Esophagus muscularis mucosa (tissue), 4 donors: ENCODE results near the gene CAMK1D. TPM values are rescaled to one million over a fixed set of nuclear protein-coding genes. Genes with fewer than 3 reads are reported as not detected.

Source experiments
- DNase-seq: peaks from one replicate; pipeline ENCODE4 v3.0.0-alpha.2; 2017; ENCODE audit errors: extremely low spot score
- H3K27ac ChIP-seq, 4 donors: fragments of 200-600 bp; sonication (generic); replicated peaks in 1 of 4; 1 replicate in 3 of 4; 2 replicates in 1 of 4; pipeline ENCODE4 v1.5.1; 2016 to 2019; ENCODE audit warnings: mild to moderate bottlenecking in 1 of 4
- H3K27me3 ChIP-seq, 4 donors: fragments of 200-600 bp; sonication (generic); one replicate each; pipeline versions ENCODE4 v1.5.1 to v1.6.0; 2016 to 2019
- H3K36me3 ChIP-seq, 4 donors: fragments of 200-600 bp; sonication (generic); one replicate each; pipeline ENCODE4 v1.5.1; 2016 to 2019
- H3K4me1 ChIP-seq, 4 donors: fragments of 200-600 bp; sonication (generic); one replicate each; pipeline ENCODE4 v1.5.1; 2016 to 2019
- H3K4me3 ChIP-seq, 4 donors: fragments of 200-600 bp; sonication (generic); 1 replicate in 2 of 4; 2 replicates in 2 of 4; pipeline ENCODE4 v1.5.1; 2016 to 2019; ENCODE audit warnings: mild to moderate bottlenecking in 4 of 4, moderate library complexity in 1 of 4
- H3K9me3 ChIP-seq, 4 donors: fragments of 200-600 bp; sonication (generic); 1 replicate in 3 of 4; 2 replicates in 1 of 4; pipeline ENCODE4 v1.5.1; 2016 to 2019
- CTCF ChIP-seq, 3 experiments: fragments of 200-600 bp in 2 of 3; fragments of 450-650 bp in 1 of 3; sonication (generic) in 2 of 3; IDR thresholded peaks; one replicate each; pipeline ENCODE4 v1.5.1; 2017 to 2019; ENCODE audit warnings: antibody characterized with exemption in 3 of 3, mild to moderate bottlenecking in 2 of 3, moderate library complexity in 1 of 3
- EP300 ChIP-seq: sonication (generic); formaldehyde crosslinking; IDR thresholded peaks from one replicate; pipeline ENCODE4 v1.6.1; 2017; ENCODE audit warnings: antibody characterized with exemption
- POLR2A ChIP-seq: fragments of 450-650 bp; IDR thresholded peaks from one replicate; pipeline ENCODE4 v1.6.1; 2017; ENCODE audit warnings: antibody characterized with exemption, moderate library complexity, mild to moderate bottlenecking, low read depth
- POLR2AphosphoS5 ChIP-seq, 2 donors: sonication (generic); formaldehyde crosslinking; IDR thresholded peaks; one replicate each; pipeline ENCODE4 v1.6.1; 2017; ENCODE audit warnings: antibody characterized with exemption in 2 of 2
- WGBS: methylation state at CpG from one replicate; pipeline ENCODE4 v1.1.5; 2018; 5-methylcytosine and 5-hydroxymethylcytosine counted together
- intact Hi-C: fragments of 100-400 bp; cut with DNase I; formaldehyde crosslinking; loops from one replicate; pipeline ENCODE4 v1.15.1; 2023
- total RNA-seq, 4 donors: library from RNA; depleted of rRNA; stranded (reverse); fragments of >200 nt; gene quantifications; one replicate each; pipeline versions ENCODE4 v1.1.0 to v1.2.1, GENCODE V29; 2016

CAMK1D gene
- total RNA-seq, 4 donors from 2014 or later = 8.4 to 15.4 (median 11.3) TPM

GRCh38 chr10:12784646-12785045 lies 435.3 kb downstream of the CAMK1D start:
- Histone ChIP-seq H3K27ac (no peak overlapping the region), H3K4me3 (no peak overlapping the region), H3K9me3 (no peaks in the 10 kb centered on the region), H3K27me3 (no peaks in the 10 kb centered on the region), H3K36me3 (no peaks in the 10 kb centered on the region), H3K4me1 (peaks cover 0 to 20% (median 18%) of the 10 kb centered on the region in 4 donors)
- intact Hi-C loops = loop anchor here (5.0 to 10.0 kb wide), 2 partner anchors 118 to 290 kb away; no protein-coding TSS in a partner anchor
- no peak for DNase-seq
- WGBS = 76% methylated on average over 6 of the region's 6 CpGs
- no peak for TF ChIP-seq POLR2AphosphoS5 (IDR thresholded peaks at IDR 0.05)
- no peak for TF ChIP-seq CTCF (IDR thresholded peaks at IDR 0.05)
- no peak for TF ChIP-seq EP300
- no peak for TF ChIP-seq POLR2A

GRCh38 chr10:12785415-12785831 lies 436.1 kb downstream of the CAMK1D start:
- TF ChIP-seq POLR2A (no peak), CTCF (IDR thresholded peaks at IDR 0.05) (no peak), POLR2AphosphoS5 (IDR thresholded peaks at IDR 0.05) (no peak), EP300 (no peak)
- Histone ChIP-seq H3K4me3 (no peak overlapping the region), H3K4me1 (peaks cover 0 to 20% (median 18%) of the 10 kb centered on the region in 4 donors), H3K9me3 (no peaks in the 10 kb centered on the region), H3K27me3 (no peaks in the 10 kb centered on the region), H3K36me3 (no peaks in the 10 kb centered on the region), H3K27ac (no peak overlapping the region)
- intact Hi-C loops = loop anchor here (5.0 to 10.0 kb wide), 2 partner anchors 117 to 289 kb away; no protein-coding TSS in a partner anchor
- DNase-seq = no peak
- WGBS = 91% methylated on average over 12 of the region's 12 CpGs

GRCh38 chr10:12787297-12787696 lies 437.9 kb downstream of the CAMK1D start:
- H3K36me3 ChIP-seq = peaks cover 0 to 11% (median 0%) of the 10 kb centered on the region in 4 donors
- H3K4me3 ChIP-seq = no peak overlapping the region
- no peaks in the 10 kb centered on the region for H3K27me3 ChIP-seq
- TF ChIP-seq POLR2AphosphoS5 (IDR thresholded peaks at IDR 0.05) (no peak), CTCF (IDR thresholded peaks at IDR 0.05) (no peak), POLR2A (no peak), EP300 (no peak)
- intact Hi-C loops = loop anchor here (5.0 to 10.0 kb wide), 2 partner anchors 115 to 288 kb away; no protein-coding TSS in a partner anchor
- H3K27ac ChIP-seq = no peak overlapping the region
- H3K9me3 ChIP-seq = peaks cover 0 to 8% (median 4%) of the 10 kb centered on the region in 4 donors
- WGBS = 85% methylated on average over 12 of the region's 12 CpGs
- no peak for DNase-seq
- H3K4me1 ChIP-seq = peaks cover 0 to 15% (median 12%) of the 10 kb centered on the region in 4 donors

GRCh38 chr10:12788277-12788676 lies 438.9 kb downstream of the CAMK1D start:
- Histone ChIP-seq H3K27ac (no peak overlapping the region), H3K4me1 (peaks cover 0 to 6% (median 3%) of the 10 kb centered on the region in 4 donors), H3K4me3 (no peak overlapping the region), H3K36me3 (peaks cover 0 to 11% (median 0%) of the 10 kb centered on the region in 4 donors), H3K9me3 (peaks cover 0 to 11% (median 4%) of the 10 kb centered on the region in 4 donors), H3K27me3 (no peaks in the 10 kb centered on the region)
- intact Hi-C loops = loop anchor here (5.0 to 10.0 kb wide), 2 partner anchors 114 to 287 kb away; no protein-coding TSS in a partner anchor
- DNase-seq = no peak
- WGBS = 100% methylated on average over 5 of the region's 10 CpGs
- TF ChIP-seq CTCF (IDR thresholded peaks at IDR 0.05) = no peak
- TF ChIP-seq POLR2AphosphoS5 (IDR thresholded peaks at IDR 0.05) = no peak
- TF ChIP-seq POLR2A = no peak

- no peak for TF ChIP-seq EP300
- TF ChIP-seq CTCF (IDR thresholded peaks at IDR 0.05) = no peak
- no peak for TF ChIP-seq POLR2AphosphoS5 (IDR thresholded peaks at IDR 0.05)
- no peak for TF ChIP-seq POLR2A
- WGBS = 68% methylated on average over 3 of the region's 3 CpGs
- DNase-seq = no peak
- Histone ChIP-seq H3K4me1 (peaks cover 0 to 7% (median 5%) of the 10 kb centered on the region in 4 donors), H3K9me3 (peaks cover 0 to 11% (median 4%) of the 10 kb centered on the region in 4 donors), H3K4me3 (no peak overlapping the region), H3K36me3 (peaks cover 0 to 11% (median 0%) of the 10 kb centered on the region in 4 donors), H3K27me3 (no peaks in the 10 kb centered on the region), H3K27ac (no peak overlapping the region)
- intact Hi-C loops = no loop called here
Measured at GRCh38 chr10:12790270-12790669, 440.9 kb downstream of the CAMK1D start.
